Measurements from ENCODE around the gene SERPINE1. TPM values are rescaled to one million over a fixed set of nuclear protein-coding genes. Genes with fewer than 3 reads are reported as not detected.

The SERPINE1 gene
- total RNA-seq, 1 donor: 278 TPM

- no peaks in the 10 kb centered on the region for H3K79me2 ChIP-seq (ENCODE audit: insufficient read depth, low read length)
- no peak overlapping the region for H3K27ac ChIP-seq (ENCODE audit: low read depth, low read length)
Observed at GRCh38 chr7:101106386-101106785, 20.5 kb upstream of the SERPINE1 start.

GRCh38 chr7:101108330-101108857 lies 18.5 kb upstream of the SERPINE1 start:
- Histone ChIP-seq H3K4me1 (ENCODE audit: insufficient read depth, low read length) (peaks cover 24% of the 10 kb centered on the region), H3K36me3 (ENCODE audit: insufficient read depth, low read length) (no peaks in the 10 kb centered on the region), H4K20me1 (ENCODE audit: insufficient read depth, low read length) (no peaks in the 10 kb centered on the region), H3K9me3 (ENCODE audit: low read depth, low read length) (no peaks in the 10 kb centered on the region), H3K79me2 (ENCODE audit: insufficient read depth, low read length) (no peaks in the 10 kb centered on the region), H3K27ac (ENCODE audit: low read depth, low read length) (peak overlapping the region; percentile 34), H2AFZ (ENCODE audit: low read length) (no peak overlapping the region), H3K27me3 (ENCODE audit: insufficient read depth, low read length) (no peaks in the 10 kb centered on the region), H3K4me2 (ENCODE audit: insufficient read depth, low read length) (no peak overlapping the region), H3K4me3 (ENCODE audit: insufficient read depth, low read length) (no peak overlapping the region)
- no peak for TF ChIP-seq CTCF (IDR thresholded peaks at IDR 0.05; ENCODE audit: extremely low read depth, low read depth, low read length)
- DNase-seq (ENCODE audit: insufficient read length, low spot score, missing footprints): peak; percentile 41

More at GRCh38 chr7:101106386-101106785, 20.5 kb upstream of the SERPINE1 start:
- Histone ChIP-seq H3K36me3 (ENCODE audit: insufficient read depth, low read length) (no peaks in the 10 kb centered on the region), H2AFZ (ENCODE audit: low read length) (no peak overlapping the region), H3K4me1 (ENCODE audit: insufficient read depth, low read length) (peaks cover 21% of the 10 kb centered on the region), H3K4me3 (ENCODE audit: insufficient read depth, low read length) (no peak overlapping the region), H4K20me1 (ENCODE audit: insufficient read depth, low read length) (no peaks in the 10 kb centered on the region), H3K27me3 (ENCODE audit: insufficient read depth, low read length) (no peaks in the 10 kb centered on the region), H3K9me3 (ENCODE audit: low read depth, low read length) (no peaks in the 10 kb centered on the region), H3K4me2 (ENCODE audit: insufficient read depth, low read length) (no peak overlapping the region)
- TF ChIP-seq CTCF (IDR thresholded peaks at IDR 0.05; ENCODE audit: extremely low read depth, low read depth, low read length): no peak
- no peak for DNase-seq (ENCODE audit: insufficient read length, low spot score, missing footprints)

GRCh38 chr7:101108961-101109360 lies 17.9 kb upstream of the SERPINE1 start:
- H3K27ac ChIP-seq (ENCODE audit: low read depth, low read length): peak overlapping the region; percentile 34
- DNase-seq (ENCODE audit: insufficient read length, low spot score, missing footprints): peak; percentile 68

GRCh38 chr7:101109368-101109767 lies 17.5 kb upstream of the SERPINE1 start:
- no peak for TF ChIP-seq CTCF (IDR thresholded peaks at IDR 0.05; ENCODE audit: extremely low read depth, low read depth, low read length)

More at GRCh38 chr7:101108961-101109360, 17.9 kb upstream of the SERPINE1 start:
- no peaks in the 10 kb centered on the region for H3K79me2 ChIP-seq (ENCODE audit: insufficient read depth, low read length)
- H3K27me3 ChIP-seq (ENCODE audit: insufficient read depth, low read length): no peaks in the 10 kb centered on the region
- TF ChIP-seq CTCF (IDR thresholded peaks at IDR 0.05; ENCODE audit: extremely low read depth, low read depth, low read length): no peak
- no peak overlapping the region for H2AFZ ChIP-seq (ENCODE audit: low read length)
- H3K4me1 ChIP-seq (ENCODE audit: insufficient read depth, low read length): peaks cover 25% of the 10 kb centered on the region
- no peak overlapping the region for H3K4me3 ChIP-seq (ENCODE audit: insufficient read depth, low read length)
- H3K36me3 ChIP-seq (ENCODE audit: insufficient read depth, low read length): no peaks in the 10 kb centered on the region
- no peaks in the 10 kb centered on the region for H4K20me1 ChIP-seq (ENCODE audit: insufficient read depth, low read length)
- no peaks in the 10 kb centered on the region for H3K9me3 ChIP-seq (ENCODE audit: low read depth, low read length)
- H3K4me2 ChIP-seq (ENCODE audit: insufficient read depth, low read length): no peak overlapping the region

More at GRCh38 chr7:101109368-101109767, 17.5 kb upstream of the SERPINE1 start:
- Histone ChIP-seq H3K36me3 (ENCODE audit: insufficient read depth, low read length) (no peaks in the 10 kb centered on the region), H3K27me3 (ENCODE audit: insufficient read depth, low read length) (no peaks in the 10 kb centered on the region), H3K79me2 (ENCODE audit: insufficient read depth, low read length) (no peaks in the 10 kb centered on the region), H3K4me3 (ENCODE audit: insufficient read depth, low read length) (no peak overlapping the region), H3K9me3 (ENCODE audit: low read depth, low read length) (no peaks in the 10 kb centered on the region), H2AFZ (ENCODE audit: low read length) (no peak overlapping the region), H3K4me2 (ENCODE audit: insufficient read depth, low read length) (no peak overlapping the region), H4K20me1 (ENCODE audit: insufficient read depth, low read length) (no peaks in the 10 kb centered on the region), H3K27ac (ENCODE audit: low read depth, low read length) (peak overlapping the region; percentile 29), H3K4me1 (ENCODE audit: insufficient read depth, low read length) (peaks cover 25% of the 10 kb centered on the region)
- DNase-seq (ENCODE audit: insufficient read length, low spot score, missing footprints): no peak
